Muscle layer of duodenum (tissue), 2 donors: ENCODE results near the gene DEDD.
A peak's percentile ranks its signal among the peaks of the same experiment; 100 is the strongest.

Experiments
- H3K27ac ChIP-seq: one replicate; pipeline ENCODE4 v1.7.0; 2013; ENCODE audit warnings: mild to moderate bottlenecking, low read length
- H3K27me3 ChIP-seq: one replicate; pipeline ENCODE4 v1.7.0; 2013; ENCODE audit warnings: low read depth, mild to moderate bottlenecking, control low read depth, low read length
- H3K36me3 ChIP-seq, 2 donors: one replicate each; pipeline ENCODE4 v1.7.0; 2013; ENCODE audit warnings: low read length in 2 of 2, control low read depth in 1 of 2, mild to moderate bottlenecking in 1 of 2; ENCODE audit not compliant: insufficient read depth in 2 of 2, control insufficient read depth in 1 of 2
- H3K4me1 ChIP-seq, 2 donors: one replicate each; pipeline ENCODE4 v1.7.0; 2013; ENCODE audit warnings: low read length in 2 of 2, mild to moderate bottlenecking in 2 of 2, control low read depth in 1 of 2, moderate library complexity in 1 of 2; ENCODE audit not compliant: insufficient read depth in 2 of 2, control insufficient read depth in 1 of 2
- H3K4me3 ChIP-seq, 2 donors: one replicate each; pipeline ENCODE4 v1.7.0; 2013; ENCODE audit warnings: low read length in 2 of 2, low read depth in 1 of 2, mild to moderate bottlenecking in 1 of 2
- H3K9me3 ChIP-seq, 2 donors: one replicate each; pipeline ENCODE4 v1.7.0; 2013; ENCODE audit warnings: low read length in 2 of 2, control low read depth in 1 of 2, mild to moderate bottlenecking in 1 of 2; ENCODE audit not compliant: control insufficient read depth in 1 of 2
- donor health status: healthy.

DEDD gene

DNA sequence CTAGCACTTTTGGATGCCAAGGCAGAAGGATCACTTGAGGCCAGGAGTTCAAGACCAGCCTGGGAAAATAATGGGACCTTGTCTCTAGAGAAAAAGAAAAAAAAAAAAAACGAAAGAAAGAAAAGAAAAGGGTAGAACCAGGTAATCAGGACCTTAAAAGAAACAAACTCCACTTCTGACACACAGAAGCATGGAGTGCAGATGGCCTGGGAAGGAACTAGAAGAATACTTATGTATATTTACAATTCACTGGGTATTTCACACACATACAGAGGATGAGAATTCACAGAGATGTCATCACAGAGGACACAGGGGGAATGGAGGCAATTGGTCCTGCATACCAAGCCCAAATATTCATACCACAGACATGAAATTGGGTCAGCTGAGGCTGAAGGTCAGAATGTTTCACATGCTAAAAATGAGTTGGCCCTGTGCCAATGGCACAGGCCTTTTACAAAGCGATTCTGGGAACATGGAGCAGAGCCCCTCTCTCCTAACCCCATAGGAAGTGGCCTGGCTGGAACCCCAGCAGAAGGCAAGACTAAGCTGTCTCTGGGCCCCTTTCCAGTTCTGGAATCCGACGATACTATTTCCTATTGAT, 40.4 kb upstream of the DEDD start:
- Histone ChIP-seq H3K4me1 (peaks cover 16 to 29% of the 10 kb centered on the region in 2 donors), H3K36me3 (peaks cover 52 to 66% of the 10 kb centered on the region in 2 donors), H3K27me3 (no peaks in the 10 kb centered on the region)

GRCh38 chr1:161172349-161172748, 39.9 kb upstream of the DEDD start:
- Histone ChIP-seq H3K4me3 (no peak overlapping the region), H3K27me3 (no peaks in the 10 kb centered on the region), H3K9me3 (no peaks in the 10 kb centered on the region), H3K4me1 (peaks cover 12 to 35% of the 10 kb centered on the region in 2 donors), H3K27ac (peak overlapping the region; percentile 46), H3K36me3 (peaks cover 52 to 66% of the 10 kb centered on the region in 2 donors)

More for the DNA sequence above, 40.4 kb upstream of the DEDD start:
- H3K9me3 ChIP-seq, result no peaks in the 10 kb centered on the region
- H3K27ac ChIP-seq, result peak overlapping the region; percentile 46
- no peak overlapping the region for H3K4me3 ChIP-seq

GRCh38 chr1:161171696-161172095, 39.2 kb upstream of the DEDD start:
- no peak overlapping the region for H3K4me3 ChIP-seq
- H3K9me3 ChIP-seq, result no peaks in the 10 kb centered on the region
- peaks cover 52 to 66% of the 10 kb centered on the region in 2 donors for H3K36me3 ChIP-seq
- H3K27ac ChIP-seq, result no peak overlapping the region
- no peaks in the 10 kb centered on the region for H3K27me3 ChIP-seq
- peaks cover 12 to 39% of the 10 kb centered on the region in 2 donors for H3K4me1 ChIP-seq

DNA sequence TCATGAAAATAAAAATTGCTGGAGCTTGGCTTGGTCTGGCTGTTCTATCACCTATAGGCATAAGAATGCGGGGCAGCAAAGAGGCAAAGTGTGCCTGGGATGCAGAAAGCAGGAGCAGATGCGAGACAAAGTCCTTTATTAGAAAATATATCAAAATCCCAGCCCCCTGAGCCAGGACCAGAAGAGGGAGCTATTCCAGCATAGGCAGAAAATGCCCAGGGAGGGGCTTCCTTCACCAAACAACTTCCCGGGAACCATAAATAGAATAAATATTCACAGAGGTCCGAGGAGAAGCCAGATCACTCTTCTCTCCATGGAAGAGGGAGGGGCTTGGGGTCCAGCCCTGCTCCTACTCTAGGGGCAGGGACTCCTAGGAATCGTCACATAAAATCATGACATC, 38.7 kb upstream of the DEDD start:
- H3K4me3 ChIP-seq, result no peak overlapping the region
- peaks cover 52 to 66% of the 10 kb centered on the region in 2 donors for H3K36me3 ChIP-seq
- no peak overlapping the region for H3K27ac ChIP-seq
- H3K9me3 ChIP-seq, result no peaks in the 10 kb centered on the region
- peaks cover 7 to 36% of the 10 kb centered on the region in 2 donors for H3K4me1 ChIP-seq
- H3K27me3 ChIP-seq, result no peaks in the 10 kb centered on the region

- Histone ChIP-seq H3K4me3 (no peak overlapping the region), H3K4me1 (peaks cover 9 to 39% of the 10 kb centered on the region in 2 donors), H3K27ac (no peak overlapping the region), H3K36me3 (peaks cover 39 to 58% of the 10 kb centered on the region in 2 donors), H3K9me3 (no peaks in the 10 kb centered on the region), H3K27me3 (no peaks in the 10 kb centered on the region)
Measured at GRCh38 chr1:161168906-161169305, 36.4 kb upstream of the DEDD start.

DNA sequence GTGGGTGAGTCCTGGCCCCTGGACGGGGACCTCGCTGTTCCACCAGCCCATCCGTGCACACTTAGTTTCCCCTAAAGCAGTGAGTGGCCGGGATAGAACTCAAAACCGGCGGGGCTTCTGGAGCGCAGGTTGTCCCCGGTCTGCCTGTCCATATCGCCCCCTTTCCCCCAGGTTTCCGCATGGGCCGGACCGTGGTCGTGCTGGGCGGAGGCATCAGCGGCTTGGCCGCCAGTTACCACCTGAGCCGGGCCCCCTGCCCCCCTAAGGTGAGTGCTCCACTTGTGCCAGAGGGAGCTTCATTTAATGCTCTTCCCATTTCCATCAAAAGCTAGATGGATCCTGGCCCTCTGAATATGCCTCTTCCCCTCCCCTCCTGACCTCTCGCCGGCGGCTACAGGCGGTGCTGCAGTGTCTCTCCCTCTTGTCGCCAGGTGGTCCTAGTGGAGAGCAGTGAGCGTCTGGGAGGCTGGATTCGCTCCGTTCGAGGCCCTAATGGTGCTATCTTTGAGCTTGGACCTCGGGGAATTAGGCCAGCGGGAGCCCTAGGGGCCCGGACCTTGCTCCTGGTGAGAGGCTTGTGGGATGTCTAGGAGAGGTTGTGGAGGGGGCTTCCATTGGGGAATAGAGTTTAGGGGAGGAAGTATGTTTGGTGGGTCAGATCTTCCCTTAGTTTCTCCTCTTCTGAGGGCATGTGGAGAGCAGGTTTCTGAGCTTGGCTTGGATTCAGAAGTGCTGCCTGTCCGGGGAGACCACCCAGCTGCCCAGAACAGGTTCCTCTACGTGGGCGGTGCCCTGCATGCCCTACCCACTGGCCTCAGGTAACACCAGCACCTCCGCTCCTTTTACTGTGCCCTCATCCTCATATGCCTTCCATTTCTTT, 34.4 kb upstream of the DEDD start:
- Histone ChIP-seq H3K4me3 (peak overlapping the region; percentile 86 to 87), H3K27me3 (no peaks in the 10 kb centered on the region), H3K36me3 (peaks cover 37 to 56% of the 10 kb centered on the region in 2 donors), H3K9me3 (no peaks in the 10 kb centered on the region), H3K4me1 (peaks cover 4 to 31% of the 10 kb centered on the region in 2 donors), H3K27ac (peak overlapping the region; percentile 92)

GRCh38 chr1:161165742-161166668, 33.5 kb upstream of the DEDD start, which contains the start of gene PPOX:
PPOX (plus strand) TSS chr1:161166426; CDS start chr1:161166848, 422 bp downstream.
- H3K36me3 ChIP-seq, result peaks cover 34 to 53% of the 10 kb centered on the region in 2 donors
- H3K4me3 ChIP-seq, result peak within 1 kb of the TSS; percentile 86 to 87

GRCh38 chr1:161164901-161165610, 32.6 kb upstream of the DEDD start:
- Histone ChIP-seq H3K4me1 (peaks cover 4 to 50% of the 10 kb centered on the region in 2 donors), H3K27ac (peak overlapping the region; percentile 92), H3K36me3 (peaks cover 28 to 48% of the 10 kb centered on the region in 2 donors), H3K27me3 (no peaks in the 10 kb centered on the region), H3K4me3 (peak overlapping the region; percentile 86 to 87), H3K9me3 (no peaks in the 10 kb centered on the region)

More at GRCh38 chr1:161165742-161166668, 33.5 kb upstream of the DEDD start, which contains the start of gene PPOX:
- no peaks in the 10 kb centered on the region for H3K27me3 ChIP-seq
- peak within 1 kb of the TSS; percentile 92 for H3K27ac ChIP-seq
- H3K9me3 ChIP-seq, result no peaks in the 10 kb centered on the region
- H3K4me1 ChIP-seq, result peaks cover 4 to 40% of the 10 kb centered on the region in 2 donors

- H3K9me3 ChIP-seq, result no peaks in the 10 kb centered on the region
- no peaks in the 10 kb centered on the region for H3K27me3 ChIP-seq
- H3K4me1 ChIP-seq, result peaks cover 4 to 57% of the 10 kb centered on the region in 2 donors
- no peak overlapping the region for H3K4me3 ChIP-seq
- no peak overlapping the region for H3K27ac ChIP-seq
- H3K36me3 ChIP-seq, result peaks cover 25 to 36% of the 10 kb centered on the region in 2 donors
Measured at GRCh38 chr1:161163793-161164192, 31.3 kb upstream of the DEDD start.

GRCh38 chr1:161162806-161163205, 30.3 kb upstream of the DEDD start:
- Histone ChIP-seq H3K36me3 (peaks cover 25 to 44% of the 10 kb centered on the region in 2 donors), H3K27me3 (no peaks in the 10 kb centered on the region), H3K9me3 (no peaks in the 10 kb centered on the region), H3K27ac (no peak overlapping the region), H3K4me3 (no peak overlapping the region), H3K4me1 (peaks cover 4 to 54% of the 10 kb centered on the region in 2 donors)
